Activated T-cell treated with anti-CD3 and anti-CD28 coated beads, Interleukin-2, amount 50 U/mL, for 48 hours (primary cell): ENCODE results near the gene NHS.
"Not testable (repeated sequence)": the region's sequence is repeated elsewhere in the genome, so short reads cannot be mapped to it uniquely, and the experiment has no call there.

ENCODE experiments used
- DNase-seq, 2 experiments: peaks; one replicate each; pipeline ENCODE4 v3.0.0-alpha.2; 2020

Gene NHS

GRCh38 chrX:17552044-17552650, 177.1 kb downstream of the NHS start:
- no peak for DNase-seq

- no peak for DNase-seq
These were observed 178.5 kb downstream of the NHS start for GRCh38 chrX:17553469-17553868.

- no peak for DNase-seq
These were observed 179.0 kb downstream of the NHS start for GRCh38 chrX:17553961-17554482.

- no peak for DNase-seq
These were observed 179.9 kb downstream of the NHS start for GRCh38 chrX:17554914-17555313.

- no peak for DNase-seq
These were observed 180.8 kb downstream of the NHS start for GRCh38 chrX:17555846-17556245.

GRCh38 chrX:17559728-17560379, 184.9 kb downstream of the NHS start:
- no peak for DNase-seq

- DNase-seq, result no peak
These were observed 185.4 kb downstream of the NHS start for GRCh38 chrX:17560385-17560784.

GRCh38 chrX:17563076-17563475, 188.1 kb downstream of the NHS start:
- no peak for DNase-seq

- no peak for DNase-seq
These were observed 188.5 kb downstream of the NHS start for GRCh38 chrX:17563515-17563914.

- DNase-seq, result no peak
These were observed 189.8 kb downstream of the NHS start for GRCh38 chrX:17564689-17565409.

GRCh38 chrX:17566740-17567139, 191.7 kb downstream of the NHS start:
- no peak for DNase-seq

- no peak for DNase-seq
These were observed 192.2 kb downstream of the NHS start for GRCh38 chrX:17567187-17567586.

- DNase-seq, result no peak
These were observed 192.8 kb downstream of the NHS start for GRCh38 chrX:17567821-17568220.

GRCh38 chrX:17568804-17569203, 193.8 kb downstream of the NHS start:
- DNase-seq, result not testable (repeated sequence)

- DNase-seq, result no peak
These were observed 204.0 kb downstream of the NHS start for GRCh38 chrX:17579026-17579425.

- no peak for DNase-seq
These were observed 205.6 kb downstream of the NHS start for GRCh38 chrX:17580539-17581152.

- DNase-seq, result no peak
These were observed 206.6 kb downstream of the NHS start for GRCh38 chrX:17581641-17582040.

GRCh38 chrX:17584248-17584681, 209.3 kb downstream of the NHS start:
- DNase-seq, result no peak

GRCh38 chrX:17585006-17585405, 210.0 kb downstream of the NHS start:
- DNase-seq, result no peak

GRCh38 chrX:17587366-17587765, 212.4 kb downstream of the NHS start:
- no peak for DNase-seq

- DNase-seq, result no peak
These were observed 213.3 kb downstream of the NHS start for GRCh38 chrX:17588303-17588702.

GRCh38 chrX:17590892-17591740, 216.1 kb downstream of the NHS start:
- peak; percentile 49 to 64 for DNase-seq

GRCh38 chrX:17591741-17592110, 216.7 kb downstream of the NHS start:
- DNase-seq, result no peak
